C4-2B (cell line): Measurements from ENCODE around the gene FOXP1.

Experiments used
- CTCF ChIP-seq: fragments of 450-650 bp; conservative IDR thresholded peaks from 2 replicates; pipeline ENCODE4 v1.5.1; 2017; ENCODE audit warnings: mild to moderate bottlenecking
- ZFX ChIP-seq: fragments of 450-650 bp; IDR thresholded peaks from 2 replicates; pipeline ENCODE4 v1.6.1; 2017

- TF ChIP-seq CTCF, result no peak
- TF ChIP-seq ZFX, result no peak
Measured at GRCh38 chr3:71269906-71270305, 313.6 kb downstream of the FOXP1 start.
